IPS DF 4.7 (cell line): Measurements from ENCODE around the gene C1S.
"Not testable (repeated sequence)": the region's sequence is repeated elsewhere in the genome, so short reads cannot be mapped to it uniquely, and the experiment has no call there.

Experiments used
- DNase-seq: peaks from one replicate; pipeline ENCODE4 v3.0.0-alpha.2; 2013; ENCODE audit warnings: low spot score; ENCODE audit errors: extremely low read depth

Gene C1S

DNA sequence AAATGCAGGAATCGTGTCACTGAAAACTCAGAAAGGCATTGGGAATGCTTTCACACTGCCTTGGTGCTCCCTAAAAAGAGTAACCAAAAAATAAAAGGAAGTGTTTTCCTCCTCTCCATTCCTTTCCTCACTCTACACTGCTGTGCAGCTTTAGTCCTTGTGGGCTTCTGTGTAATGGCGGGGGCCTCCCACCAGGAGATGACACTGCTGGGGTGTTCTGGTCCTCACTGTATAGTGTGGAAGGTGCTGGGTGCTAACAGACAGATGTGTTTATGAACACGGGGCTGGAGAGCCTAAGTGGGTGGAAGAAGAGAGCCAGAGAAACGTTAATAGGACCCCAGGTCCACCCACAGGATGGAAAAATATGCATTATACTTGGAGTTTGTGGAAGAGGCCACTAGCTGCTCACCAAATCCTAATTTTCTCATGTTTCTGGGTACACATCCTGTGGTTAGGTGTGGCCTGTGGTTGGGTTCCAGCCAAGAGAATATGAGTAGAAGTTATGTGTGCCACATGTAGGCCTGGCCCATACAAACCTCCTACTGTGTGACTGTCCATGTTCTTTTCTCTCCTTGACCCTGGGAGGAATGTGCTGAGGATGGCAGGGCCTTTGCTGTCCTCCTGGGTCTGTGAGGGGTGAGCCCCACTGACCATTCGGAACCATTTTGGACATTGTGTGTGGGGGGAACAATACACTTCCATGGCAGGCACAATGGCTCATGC lies 14.0 kb upstream of the C1S start:
- no peak for DNase-seq

DNA sequence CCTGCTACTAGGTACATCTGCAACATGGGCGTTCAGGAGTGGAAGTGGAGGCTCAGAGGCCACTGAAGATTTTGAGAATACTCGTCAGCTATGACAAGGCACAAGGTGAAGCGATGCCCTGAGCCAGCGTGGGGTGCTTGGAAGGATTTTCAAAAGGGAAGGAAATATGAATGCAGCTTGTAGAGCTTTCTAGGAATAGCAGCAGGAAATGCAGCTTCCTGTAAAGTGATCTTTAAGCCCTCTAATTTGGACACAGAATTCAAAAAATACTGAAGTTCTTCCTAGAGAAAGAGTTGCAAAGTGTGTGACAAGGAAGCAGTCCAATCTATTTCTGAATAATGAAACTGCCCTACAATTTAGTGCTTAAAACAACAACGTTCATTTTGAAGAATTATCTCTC lies 13.2 kb upstream of the C1S start:
- no peak for DNase-seq

DNA sequence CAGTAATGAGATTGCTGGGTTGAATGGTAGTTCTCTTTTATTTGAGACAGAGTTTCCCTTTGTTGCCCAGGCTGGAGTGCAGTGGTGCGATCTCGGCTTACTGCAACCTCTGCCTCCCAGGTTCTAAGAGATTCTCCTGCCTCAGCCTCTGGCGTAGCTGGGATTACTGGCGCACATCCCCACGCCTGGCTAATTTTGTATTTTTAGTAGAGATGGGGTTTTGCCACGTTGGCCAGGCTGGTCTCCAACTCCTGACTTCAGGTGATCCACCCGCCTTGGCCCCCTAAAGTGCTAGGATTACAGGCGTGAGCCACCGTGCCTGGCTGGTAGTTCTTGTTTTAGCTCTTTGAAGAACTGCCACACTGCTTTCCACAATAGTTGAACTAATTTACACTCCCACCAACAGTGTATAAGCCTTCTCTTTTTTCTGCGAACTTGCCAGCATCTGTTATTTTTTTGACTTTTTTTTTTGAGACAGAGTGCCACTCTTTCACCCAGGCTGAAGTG lies 11.0 kb upstream of the C1S start:
- not testable (repeated sequence) for DNase-seq

DNA sequence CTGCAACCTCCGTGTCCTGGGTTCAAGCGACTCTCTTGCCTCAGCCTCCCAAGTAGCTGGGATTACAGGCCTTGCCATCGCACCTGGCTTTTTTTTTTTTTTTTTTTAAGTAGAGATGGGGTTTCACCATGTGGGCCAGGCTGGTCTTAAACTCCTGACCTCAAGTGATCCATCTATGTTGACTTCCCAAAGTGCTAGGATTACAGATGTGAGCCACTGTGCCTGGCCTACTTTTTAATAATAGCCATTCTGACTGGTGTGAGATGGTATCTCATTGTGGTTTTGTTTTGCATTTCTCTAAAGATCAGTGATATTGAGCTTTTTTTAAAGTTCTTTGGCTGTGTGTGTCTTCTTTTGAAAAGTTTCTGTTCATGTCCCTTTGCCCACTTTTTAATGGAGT lies 10.5 kb upstream of the C1S start:
- DNase-seq: not testable (repeated sequence)

DNA sequence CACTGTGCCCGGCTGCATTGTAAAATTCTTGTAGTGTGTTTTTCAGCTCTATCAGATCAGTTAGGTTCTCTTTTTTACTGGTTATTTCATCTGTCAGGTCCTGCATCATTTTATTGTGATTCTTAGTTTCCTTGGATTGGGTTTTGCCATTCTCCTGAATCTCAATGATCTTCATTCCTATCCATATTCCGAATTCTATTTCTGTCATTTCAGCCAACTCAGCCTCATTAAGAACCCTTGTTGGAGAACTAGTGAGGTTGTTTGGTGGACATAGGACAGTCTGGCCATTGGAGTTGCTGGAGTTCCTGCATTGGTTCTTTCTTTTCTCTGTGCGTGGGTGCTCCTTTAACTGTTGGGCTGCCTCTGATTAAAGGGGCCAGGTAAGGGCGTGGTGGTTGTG lies 5.6 kb upstream of the C1S start:
- no peak for DNase-seq

DNA sequence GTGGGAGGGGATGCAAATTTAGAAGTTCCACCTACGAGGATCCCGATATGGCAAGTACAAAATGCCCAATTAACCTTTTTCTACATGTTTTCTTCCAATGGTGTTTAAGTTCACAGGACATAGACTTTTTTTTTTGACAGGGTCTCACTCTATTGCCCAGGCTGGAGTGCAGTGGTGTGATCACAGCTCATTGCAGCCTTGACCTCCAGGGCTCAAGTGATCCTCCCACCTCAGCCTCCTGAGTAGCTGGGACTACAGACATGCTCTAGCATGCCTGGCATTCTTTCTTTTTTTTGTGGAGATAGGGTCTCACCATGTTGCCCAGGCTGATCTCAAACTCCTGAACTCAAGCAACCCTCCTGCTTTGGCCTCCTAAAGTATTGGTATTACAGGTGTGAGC lies 4.8 kb upstream of the C1S start:
- not testable (repeated sequence) for DNase-seq

DNA sequence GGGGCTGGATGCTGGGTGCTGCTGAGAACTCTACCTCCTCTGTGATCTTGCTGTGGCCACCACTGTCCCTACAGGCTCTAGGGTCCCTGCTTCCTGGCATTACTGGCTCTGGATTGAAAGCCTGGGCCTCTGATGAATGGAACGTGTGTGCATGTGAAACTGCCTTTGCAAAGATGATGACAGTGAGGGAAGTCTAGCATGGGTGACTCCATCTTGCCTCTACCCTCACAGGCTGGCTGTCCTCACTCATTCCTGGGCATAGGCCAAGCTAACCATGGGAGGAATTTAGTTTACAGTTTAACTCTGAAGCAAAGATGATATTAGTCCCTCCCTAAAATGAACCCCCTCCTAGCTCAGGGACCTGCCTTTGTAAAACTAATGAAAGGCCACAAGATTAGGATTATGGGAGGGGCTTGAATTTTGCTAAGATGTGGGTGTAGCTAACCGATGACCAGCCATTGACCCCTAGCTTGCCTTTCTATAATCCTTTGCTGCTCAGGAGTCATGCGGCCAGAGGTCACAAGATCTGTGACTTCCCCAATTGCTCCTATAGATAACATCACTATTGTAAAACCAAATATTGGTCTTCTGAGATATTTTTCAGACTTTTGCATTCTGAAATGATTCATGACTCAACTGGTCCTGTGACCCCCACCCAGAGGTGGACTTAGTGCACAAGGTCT lies 2.2 kb upstream of the C1S start:
- DNase-seq: no peak

DNA sequence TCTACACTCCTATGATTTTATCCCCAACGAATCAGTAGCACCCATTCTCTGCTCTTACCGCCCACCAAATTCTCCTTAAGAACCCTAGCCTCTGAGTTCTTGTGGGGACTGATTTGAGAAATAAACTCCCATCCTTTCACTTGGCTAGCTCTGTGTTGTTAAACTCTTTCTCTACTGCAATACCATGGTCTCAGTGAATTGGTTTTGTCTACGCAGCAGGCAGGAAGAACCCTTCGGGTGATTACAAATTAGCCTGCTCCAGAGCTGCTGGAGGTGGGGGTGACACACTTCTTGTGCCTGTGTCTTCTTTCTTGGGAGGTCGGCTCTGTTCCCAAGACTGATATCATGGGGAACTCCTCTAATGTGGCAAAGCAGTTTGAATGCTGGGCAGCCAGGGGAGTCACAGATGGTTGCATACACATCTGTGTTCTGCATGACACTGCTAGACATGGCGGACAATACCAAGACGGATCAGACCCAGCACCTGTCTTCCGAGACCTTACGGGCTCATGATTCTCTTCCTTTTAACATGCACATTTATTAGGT lies 1.6 kb upstream of the C1S start:
- DNase-seq: no peak

DNA sequence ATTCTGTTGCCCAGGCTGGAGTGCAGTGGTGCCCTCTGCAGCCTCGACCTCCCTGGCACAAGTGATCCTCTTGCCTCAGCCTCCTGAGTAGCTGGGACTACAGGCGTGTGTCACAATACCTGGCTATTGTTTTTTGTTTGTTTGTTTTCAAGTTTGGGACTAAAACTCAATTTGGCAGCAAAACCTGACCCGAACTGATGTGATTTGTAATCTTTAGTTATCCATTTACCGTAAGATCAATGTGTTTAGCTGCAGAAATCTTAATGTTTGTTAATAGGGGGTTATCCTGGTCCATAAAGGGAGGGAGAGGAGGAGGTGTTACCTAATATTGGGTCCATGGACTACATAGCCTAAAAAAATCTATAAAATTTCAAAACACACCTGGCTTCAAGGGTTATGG lies 738 bp upstream of the C1S start:
- no peak for DNase-seq

DNA sequence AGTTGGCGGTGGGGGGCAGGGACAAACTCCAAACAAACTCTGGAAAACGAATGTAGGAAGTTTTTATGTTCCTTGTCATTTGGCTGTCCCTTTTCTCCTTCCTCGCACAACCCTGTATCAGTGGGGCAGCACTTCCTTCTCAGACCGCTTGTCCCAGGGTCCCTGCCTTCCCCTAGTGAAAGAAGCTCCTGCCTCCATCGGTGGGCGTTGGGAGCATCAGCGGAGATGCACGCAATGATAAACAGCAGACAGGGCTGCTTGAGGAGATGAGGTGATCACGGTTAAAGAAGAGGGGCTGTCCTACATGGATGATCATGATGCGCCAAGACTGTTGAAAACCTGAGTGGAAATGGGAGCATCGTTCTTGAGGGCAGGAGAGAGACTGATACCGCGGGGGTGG lies 620 bp downstream of the C1S start:
- no peak for DNase-seq

DNA sequence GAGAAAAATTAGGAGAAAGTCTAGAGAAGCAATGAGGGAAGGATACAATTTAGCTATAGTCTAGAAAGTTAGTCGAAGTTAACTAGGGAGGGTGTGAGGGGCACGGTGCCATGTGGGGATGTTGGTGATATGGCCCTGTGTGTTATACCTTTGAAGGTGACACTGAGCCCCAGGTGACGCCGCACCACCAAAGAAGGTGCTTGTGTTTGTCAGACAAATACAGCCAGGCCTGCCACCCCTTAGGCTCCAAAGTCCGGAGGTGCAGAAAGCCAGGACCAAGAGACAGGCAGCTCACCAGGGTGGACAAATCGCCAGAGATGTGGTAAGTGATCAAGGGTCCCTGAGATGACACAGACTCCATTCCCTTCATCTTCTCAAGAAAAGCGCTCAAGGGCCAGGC lies 1.1 kb downstream of the C1S start:
- DNase-seq: no peak

DNA sequence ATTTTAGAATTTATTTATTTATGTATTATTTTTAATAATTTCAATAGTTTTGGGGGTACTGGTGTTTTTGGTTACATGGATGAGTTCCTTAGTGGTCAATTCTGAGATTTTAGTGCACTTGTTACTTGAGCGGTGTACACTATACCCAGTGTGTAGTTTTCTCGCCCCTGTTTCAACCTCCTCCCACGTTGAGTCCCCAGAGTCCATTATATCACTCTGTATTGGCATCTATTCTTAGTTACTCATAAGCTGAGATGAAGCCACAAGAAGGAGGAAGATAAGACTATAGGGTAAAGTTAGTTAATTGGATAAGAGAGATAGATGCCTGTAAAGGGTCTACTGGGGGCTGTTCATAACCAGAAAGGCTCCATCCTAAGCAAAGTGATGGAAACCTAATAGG lies 4.0 kb downstream of the C1S start:
- no peak for DNase-seq

DNA sequence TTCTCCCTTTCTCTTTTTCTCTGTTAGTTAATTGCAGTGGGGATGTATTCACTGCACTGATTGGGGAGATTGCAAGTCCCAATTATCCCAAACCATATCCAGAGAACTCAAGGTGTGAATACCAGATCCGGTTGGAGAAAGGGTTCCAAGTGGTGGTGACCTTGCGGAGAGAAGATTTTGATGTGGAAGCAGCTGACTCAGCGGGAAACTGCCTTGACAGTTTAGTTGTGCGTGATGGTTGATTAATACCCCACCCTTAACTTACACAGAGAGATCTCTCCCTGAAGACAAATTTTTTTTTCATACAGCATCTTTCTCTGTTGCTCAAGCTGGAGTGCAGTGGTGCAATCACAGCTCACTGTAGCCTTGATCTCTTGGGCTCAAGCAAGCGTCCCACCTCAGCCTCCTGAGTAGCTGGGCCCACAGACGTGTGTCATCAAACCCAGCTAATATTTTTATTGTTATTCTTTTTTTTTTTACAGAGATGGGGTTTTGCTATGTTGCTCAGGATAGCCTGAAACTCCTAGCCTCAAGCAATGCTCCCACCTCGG lies 4.6 kb downstream of the C1S start:
- no peak for DNase-seq

DNA sequence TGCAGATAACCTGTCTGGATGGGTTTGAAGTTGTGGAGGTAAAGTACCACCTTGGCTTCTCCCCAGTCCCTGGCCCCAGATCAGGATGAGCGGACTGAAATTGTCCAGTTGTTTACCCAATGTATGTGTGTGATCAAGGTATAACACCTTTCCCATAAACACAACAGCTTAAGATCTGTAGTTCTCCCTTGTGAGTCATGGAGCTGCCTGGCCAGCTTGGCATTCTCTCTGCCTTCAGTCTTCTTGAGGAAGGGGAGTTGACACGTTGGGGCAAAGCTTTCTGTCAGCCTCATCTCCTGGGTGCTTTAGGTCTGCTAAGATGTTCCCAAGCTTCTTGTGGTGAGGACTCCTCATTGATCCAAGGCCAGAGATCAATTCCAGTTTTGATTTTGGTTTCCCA lies 6.1 kb downstream of the C1S start:
- no peak for DNase-seq

DNA sequence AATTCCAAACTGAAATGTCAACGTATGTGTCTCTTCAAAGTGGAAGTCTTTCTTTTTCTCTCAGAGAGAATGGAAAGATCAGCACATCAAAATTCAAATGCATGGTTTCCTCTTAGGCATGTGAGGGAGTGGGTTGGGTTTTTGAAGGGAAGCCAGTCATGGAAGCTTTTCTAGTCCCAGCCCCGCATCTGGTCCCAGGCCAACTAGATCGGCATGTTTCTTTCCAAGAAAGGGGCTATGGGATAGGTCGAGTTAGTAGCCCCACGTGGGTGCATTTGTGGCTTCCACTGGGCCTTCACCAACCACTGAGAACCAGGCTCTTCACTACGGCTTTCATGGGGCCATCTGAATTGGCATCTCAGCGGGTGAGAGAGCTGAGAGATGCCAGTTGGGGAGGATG lies 6.6 kb downstream of the C1S start:
- no peak for DNase-seq

DNA sequence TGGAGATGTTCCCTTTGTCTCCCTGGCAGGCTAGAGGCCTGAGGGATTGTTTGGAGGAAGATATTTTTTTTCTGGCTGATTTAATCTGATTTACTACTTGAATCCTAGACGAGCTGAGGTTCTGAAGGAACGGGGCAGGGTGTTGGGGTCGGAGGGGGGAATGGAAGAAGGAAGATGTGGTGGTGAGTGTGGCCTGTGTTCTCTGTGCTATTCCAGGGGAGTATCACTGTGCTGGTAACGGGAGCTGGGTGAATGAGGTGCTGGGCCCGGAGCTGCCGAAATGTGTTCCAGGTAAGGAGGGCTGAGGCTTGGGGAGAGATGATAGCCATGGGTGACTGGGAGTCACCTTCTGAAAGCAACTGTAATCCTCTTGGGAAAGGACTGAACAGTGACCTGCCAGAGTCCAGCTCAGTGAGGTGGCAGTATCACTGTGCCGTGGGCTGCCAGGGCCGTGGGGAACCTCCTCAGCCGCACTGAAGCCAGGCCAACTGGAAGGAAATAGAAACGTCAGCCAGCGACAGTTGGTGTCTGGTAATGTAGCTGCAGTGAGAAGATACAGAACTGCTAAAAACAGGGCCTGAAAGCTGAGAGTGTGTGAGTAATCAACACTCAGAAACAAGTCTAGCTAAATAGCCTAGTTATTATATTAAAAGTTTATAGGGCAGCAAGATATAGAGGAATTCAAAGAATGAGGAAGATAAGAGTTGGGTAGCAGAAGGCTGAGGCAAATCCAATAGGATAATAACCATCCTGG lies 7.9 kb downstream of the C1S start:
- DNase-seq: no peak

DNA sequence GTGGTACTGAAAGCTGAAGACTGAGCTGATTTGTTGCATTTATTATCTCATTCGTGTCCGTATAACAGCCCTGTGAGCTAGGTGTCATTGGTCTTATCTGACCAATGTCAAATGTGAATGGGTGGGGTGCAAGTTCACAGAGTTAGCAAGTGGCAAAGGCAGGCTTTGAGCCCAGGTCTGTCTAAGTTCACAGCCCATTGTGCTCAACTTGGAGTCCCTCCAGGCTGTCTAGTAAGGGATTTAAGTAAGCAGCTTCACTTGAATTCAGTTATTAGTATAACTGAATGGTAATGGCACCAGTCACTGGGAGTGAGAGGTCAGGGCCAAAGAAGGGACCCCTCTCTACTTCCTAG lies 8.5 kb downstream of the C1S start:
- no peak for DNase-seq

DNA sequence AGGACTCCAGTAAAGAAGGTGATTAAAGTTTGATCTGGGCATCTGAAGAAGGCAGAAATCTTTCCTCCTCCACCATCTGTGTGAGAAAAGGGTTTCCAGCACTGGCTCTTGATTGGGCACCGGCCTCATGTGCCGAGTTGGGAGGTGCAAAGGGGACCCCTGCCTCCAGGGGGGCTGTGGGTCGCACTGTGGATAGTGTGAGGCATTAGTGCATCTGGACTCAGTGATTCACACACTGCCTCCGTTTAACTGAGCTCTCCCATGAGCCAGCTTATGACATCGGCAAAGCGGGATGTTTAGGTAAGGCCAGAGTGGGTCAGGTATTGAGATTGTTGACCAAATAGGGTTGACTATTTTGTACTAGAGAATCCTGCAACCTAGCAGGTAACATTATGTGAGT lies 8.9 kb downstream of the C1S start:
- DNase-seq: no peak

DNA sequence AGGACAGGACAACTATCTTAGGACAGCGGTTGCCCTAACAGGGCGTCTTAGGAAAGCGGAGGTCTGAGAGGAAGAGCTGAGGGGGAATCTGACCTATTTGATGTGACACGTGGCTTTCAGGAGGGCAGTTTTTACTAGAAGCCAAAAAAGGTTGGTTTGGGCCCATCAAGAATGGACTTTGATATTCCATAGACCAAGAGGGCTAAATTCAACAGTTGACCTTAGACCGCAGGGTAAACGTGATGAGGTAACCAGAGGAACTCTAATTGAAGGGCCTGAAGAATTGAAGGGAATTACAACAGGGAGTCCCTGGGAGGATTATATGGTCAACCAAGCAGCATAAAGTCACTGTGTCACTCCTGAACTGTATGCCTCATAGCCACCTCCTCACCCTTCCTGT lies 11.5 kb downstream of the C1S start:
- no peak for DNase-seq

DNA sequence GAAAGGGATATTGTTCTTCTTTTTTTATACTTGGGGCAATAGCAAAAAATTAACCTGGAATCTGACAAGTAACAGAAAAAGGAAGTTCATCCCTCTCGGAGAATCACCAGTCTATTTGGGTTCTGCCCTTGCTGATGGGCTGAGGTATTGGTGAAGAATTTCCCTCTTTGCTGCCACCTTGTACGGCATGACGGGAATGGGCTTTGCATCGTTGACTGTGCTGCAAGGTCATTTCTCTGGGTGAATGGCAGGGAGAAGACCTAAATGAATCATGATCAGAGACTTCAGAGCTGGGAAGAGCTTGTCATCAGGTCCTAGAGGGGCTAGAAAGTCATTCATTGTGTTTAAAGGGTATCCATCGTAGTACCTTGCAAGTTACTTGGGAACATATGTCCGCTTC lies 12.0 kb downstream of the C1S start:
- no peak for DNase-seq

DNA sequence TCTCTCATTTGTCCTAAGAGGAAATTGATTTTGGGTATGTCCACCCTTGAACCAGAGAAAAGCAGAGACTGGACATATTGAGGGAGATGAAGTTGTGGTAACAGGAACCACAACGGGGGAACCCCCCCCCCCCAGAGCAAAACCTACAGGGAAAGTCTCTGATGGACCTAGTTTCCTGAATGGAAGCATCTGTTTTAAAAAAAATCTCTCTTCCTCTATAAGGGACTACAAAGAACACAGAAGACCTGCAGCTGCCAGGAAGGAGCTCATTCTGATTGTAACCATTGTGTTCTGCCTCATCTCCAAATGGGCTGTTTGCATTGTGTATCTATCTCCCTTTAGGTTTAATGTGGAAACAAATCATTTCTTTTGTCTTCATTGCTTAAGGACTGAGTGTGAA lies 13.4 kb downstream of the C1S start:
- DNase-seq: no peak

DNA sequence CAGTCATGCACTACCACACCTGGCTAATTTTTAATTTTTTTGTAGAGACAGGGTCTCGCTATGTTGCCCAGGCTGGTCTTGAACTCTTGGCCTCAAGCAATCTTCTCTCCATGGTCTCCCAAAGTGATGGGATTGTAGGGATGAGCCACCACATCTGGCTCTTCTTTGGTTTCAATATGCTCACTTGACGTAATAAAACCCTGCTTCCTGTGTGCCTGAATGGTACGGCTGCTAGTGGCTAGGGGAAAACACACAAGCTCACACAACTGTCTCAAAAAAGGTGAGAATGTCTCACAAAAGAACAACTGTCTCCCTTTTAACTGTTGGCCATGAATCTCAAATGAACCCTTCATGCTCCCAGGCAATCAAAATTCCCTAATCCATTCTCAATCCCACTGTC lies 15.0 kb downstream of the C1S start:
- no peak for DNase-seq
